Suppressor macrophage treated with lipopolysaccharide for 4 hours (primary cell): ENCODE data around the gene REG1B.

Source experiments
- DNase-seq: peaks from one replicate; pipeline ENCODE4 v3.0.0-alpha.2; 2020

Gene REG1B, protein sequence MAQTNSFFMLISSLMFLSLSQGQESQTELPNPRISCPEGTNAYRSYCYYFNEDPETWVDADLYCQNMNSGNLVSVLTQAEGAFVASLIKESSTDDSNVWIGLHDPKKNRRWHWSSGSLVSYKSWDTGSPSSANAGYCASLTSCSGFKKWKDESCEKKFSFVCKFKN

DNA sequence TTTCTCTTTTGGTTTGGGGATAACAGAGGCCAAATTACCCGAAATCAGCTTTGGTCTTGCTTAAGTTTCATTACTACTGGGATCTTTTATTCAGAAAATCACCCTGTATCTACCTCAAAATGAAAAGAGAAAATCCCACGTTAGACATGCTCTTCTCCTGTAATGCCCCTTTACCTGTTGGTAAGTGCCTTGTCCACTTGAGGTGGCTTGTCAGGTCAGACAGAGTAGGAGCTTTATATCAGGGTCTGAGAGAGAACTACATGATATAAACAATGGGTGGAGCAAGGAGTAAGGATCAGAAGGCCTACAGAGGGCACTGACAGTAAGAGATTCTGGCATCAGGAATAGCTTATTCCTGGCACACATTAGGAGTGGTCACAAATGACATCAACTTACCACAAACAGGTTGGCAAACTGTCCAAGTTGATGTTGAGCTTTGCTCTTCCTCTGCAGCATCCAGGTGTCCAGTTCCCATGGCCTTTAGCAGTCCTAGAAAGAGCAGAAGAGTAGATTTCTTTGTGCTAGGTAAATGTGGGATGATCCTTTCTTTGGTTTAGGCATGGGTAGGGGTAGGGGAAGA, at the start of gene REG1B:
Gene REG1B, minus strand, starts transcription at position 209 of the 580 bp plus-strand sequence. CDS start 381 bp downstream, outside the sequence.
- DNase-seq = no peak

DNA sequence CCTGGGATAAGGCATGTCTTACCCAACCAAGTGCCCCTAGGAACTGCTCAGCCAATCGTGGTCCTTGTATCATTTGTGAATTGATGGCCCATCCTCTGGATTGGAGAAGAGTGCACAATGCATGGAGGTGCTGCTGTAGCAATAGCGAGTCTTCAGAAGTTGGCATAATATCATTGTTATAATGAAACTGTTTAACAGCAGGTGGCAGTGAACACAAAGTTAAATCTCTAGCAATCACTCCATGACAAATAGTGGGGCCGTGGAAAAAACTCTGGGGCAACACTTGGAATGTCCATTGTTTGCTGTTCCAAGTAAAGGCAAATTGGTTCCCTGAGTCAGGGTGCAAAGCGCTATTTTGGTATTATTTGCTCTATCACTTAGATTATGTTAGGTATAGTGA, 43.9 kb upstream of the REG1B start:
- DNase-seq = no peak

DNA sequence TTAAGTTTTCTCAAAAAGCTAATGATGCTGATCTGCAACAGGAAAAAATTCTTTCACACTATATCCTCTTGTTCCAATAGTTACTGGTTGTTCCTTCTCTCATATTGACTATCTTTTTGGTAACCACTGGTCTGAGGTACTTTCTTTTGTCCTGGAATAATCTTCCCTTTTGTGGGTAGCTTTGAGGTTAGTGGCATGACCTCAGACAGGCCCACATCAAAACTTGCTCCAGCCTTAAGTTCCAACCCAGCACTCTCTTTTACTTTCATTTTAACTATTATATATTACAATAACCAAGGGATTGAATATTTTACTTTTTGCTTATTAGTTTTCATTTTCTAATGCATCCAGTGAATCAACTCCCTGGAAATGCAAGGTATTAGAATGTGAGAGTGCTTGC, 42.0 kb upstream of the REG1B start:
- no peak for DNase-seq

DNA sequence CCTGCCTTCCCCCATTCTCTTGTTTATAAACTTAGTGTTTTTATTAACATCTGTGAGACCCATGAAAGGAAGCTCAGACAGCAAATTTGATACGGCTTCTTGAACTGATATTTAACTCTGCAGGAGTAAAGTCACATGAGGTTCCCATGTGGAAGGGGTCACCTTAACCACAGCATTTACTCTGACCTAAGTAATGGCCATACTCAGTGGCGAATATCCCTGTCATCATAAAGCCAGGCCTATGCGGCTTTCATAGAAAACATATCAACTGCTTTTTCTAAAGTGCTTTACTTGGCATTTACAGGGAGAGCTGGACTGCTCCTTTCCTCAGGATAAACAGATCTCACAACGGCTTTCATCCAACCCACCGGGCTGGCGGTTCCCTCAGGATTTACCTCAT, 41.5 kb upstream of the REG1B start:
- DNase-seq = no peak

GRCh38 chr2:79128406-79128805, 40.6 kb upstream of the REG1B start:
- DNase-seq = no peak

DNA sequence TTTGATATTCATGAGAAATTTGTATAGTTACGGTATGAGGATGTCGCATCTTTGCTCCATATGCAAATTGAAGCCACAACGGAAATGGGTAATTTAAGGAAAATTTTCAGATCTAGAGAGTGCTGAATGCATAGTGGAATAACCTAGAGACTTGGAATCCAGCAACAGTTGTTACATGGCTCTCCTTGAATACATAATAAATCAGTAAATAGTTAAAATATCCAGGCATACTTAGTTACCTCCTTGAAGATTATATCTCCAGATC, 37.9 kb upstream of the REG1B start:
- DNase-seq = no peak

GRCh38 chr2:79124907-79125720, 37.3 kb upstream of the REG1B start:
- DNase-seq = no peak

DNA sequence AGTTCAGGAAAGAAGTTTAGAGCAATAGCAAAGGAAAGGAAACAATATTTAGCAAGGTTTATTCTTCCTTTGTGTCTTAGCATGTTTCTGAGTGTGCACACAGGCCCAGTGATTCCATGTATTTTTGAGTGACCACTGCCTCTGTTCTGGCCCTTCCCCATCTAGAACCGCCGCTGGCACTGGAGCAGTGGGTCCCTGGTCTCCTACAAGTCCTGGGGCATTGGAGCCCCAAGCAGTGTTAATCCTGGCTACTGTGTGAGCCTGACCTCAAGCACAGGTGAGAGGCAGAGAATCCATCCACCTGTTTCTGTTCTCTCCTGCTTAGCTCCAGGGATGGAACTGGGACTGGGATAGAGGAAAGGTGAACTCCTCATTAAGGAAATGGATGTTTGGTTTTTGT, 34.9 kb upstream of the REG1B start:
- DNase-seq = no peak

DNA sequence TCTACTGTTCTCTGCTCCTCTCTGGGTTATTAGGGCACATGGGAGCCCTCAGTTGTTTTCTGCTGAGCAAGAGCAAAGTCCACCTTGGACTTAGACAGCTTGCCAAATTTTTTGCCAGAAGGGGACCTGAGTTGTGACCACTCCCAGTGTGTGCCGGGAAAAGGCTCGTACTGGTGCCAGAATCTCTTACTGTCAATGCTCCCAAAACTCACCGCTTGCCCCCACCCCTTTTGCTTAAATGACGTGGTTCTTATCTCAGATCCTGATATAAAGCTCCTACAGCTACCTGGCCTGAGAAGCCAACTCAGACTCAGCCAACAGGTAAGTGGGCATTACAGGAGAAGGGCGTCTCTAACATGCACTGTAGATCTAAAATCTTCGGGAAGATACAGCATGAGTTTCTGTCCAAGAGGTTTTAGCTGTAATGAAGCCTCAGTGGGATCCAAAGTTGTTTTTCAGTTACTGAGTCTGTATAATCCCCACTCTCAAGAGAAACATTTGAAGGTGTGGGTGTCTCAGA, 32.5 kb upstream of the REG1B start, which contains the start of gene REG1A:
Gene REG1A, plus strand, starts transcription at position 295 of the 520 bp plus-strand sequence. CDS start 374 bp downstream, outside the sequence.
- DNase-seq = no peak

- DNase-seq = no peak
Measured at GRCh38 chr2:79116997-79117928, 29.5 kb upstream of the REG1B start.

- DNase-seq = no peak
Measured at GRCh38 chr2:79114797-79115494, 27.2 kb upstream of the REG1B start.

DNA sequence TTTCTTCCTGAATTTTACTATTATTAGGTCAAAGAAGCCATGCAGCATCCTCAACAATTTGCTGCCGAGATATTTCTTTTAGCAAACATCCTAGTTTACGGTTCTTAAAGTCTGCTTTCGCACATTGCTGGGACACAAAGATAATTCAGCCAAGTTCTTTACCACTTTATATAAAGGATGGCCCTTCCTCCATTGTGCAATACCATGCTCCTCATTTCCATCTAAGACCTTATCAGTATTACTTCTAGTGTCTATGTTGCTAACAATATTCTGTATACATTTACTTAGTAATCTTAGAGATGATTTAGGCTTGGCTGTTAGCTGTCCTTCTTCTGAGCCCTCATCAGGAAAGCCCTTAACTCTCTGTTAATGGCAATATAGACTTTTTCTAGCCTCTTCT, 24.5 kb upstream of the REG1B start:
- no peak for DNase-seq

DNA sequence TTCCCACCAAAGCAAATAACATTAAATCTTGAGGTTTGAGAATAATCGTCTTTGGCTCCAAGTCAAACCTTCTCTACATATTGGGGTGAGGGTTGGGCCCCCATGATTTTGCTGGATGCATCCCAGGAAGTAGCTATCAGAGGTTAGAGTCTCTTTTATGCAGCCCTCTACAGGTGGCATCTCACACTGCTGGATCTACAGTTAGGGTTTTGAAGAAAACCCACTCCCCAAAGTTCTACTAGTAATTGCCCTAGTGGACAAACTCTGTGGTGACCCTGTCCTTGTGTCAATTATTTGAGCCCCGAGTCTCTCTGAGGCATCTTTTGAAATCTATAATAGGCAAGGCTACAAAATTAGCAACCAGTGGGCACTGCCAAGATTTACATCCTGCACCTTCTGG, 17.5 kb upstream of the REG1B start:
- no peak for DNase-seq

GRCh38 chr2:79103214-79103613, 15.4 kb upstream of the REG1B start:
- no peak for DNase-seq

GRCh38 chr2:79101024-79101423, 13.2 kb upstream of the REG1B start:
- DNase-seq = no peak

DNA sequence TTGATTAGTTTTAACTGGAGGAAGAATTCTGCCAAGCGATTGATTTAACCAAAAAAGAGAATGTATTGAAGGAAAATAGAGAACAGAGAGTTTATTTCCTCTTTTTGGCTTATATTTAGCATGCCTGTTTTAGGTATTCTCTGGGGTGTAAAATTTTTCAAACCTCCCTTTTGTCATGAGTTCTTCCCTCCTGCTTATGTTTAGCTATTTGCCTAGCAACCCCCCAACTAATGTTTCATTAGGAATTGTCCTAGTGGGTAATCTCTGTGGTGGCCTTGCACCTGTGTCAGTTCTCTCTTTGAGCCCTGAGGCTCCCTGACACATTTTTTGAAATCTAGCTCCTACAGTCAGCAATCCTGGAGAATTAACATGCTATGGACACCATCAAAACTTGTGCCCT, 12.5 kb upstream of the REG1B start:
- no peak for DNase-seq

DNA sequence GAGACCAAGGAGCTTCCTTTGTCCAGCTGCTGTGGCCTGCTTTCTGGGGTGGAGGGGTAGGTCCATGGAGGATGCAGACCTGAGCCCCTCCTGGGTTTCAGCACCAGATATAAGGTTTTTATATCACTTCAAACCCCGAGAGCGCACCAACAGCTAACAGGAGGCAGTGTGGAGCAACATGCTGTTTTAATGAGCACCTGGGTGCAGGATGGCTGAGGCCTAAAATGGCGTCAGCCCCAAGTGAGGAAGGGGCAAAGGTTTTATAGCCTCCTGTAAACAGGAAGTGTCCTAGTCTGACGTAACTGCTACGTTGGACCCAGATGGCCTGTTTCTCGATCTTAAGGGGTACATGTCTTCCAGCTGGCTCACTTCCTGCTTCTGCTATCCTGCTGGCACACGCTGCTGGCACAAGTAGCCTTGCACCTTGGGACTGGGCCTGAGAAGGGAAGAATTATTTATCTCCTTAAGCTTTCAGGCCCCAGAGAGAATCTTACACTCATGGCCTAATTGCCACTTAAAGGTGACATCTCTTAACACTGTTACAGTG, 11.4 kb upstream of the REG1B start:
- no peak for DNase-seq

GRCh38 chr2:79097843-79098242, 10.1 kb upstream of the REG1B start:
- DNase-seq = no peak

- no peak for DNase-seq
Measured at GRCh38 chr2:79090693-79091092, 2.9 kb upstream of the REG1B start.

GRCh38 chr2:79086255-79086654, 1.5 kb downstream of the REG1B start:
- DNase-seq = no peak

DNA sequence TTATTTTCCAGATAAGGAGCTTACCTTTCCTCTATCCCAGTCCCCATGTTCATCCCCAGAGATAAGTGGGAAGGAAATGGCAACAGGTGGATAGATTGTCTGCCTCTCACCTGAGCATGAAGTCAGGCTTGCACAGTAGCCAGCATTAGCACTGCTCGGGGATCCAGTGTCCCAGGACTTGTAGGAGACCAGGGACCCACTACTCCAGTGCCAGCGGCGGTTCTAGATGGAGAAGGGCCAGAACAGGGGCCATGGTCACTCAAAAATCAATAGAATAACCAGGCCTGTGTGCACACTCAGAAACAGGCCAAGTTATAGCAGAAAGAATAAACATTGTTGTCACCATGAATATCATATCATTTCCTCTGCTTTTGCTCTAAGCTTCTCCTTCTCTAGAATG, 2.4 kb downstream of the REG1B start:
- DNase-seq = no peak

DNA sequence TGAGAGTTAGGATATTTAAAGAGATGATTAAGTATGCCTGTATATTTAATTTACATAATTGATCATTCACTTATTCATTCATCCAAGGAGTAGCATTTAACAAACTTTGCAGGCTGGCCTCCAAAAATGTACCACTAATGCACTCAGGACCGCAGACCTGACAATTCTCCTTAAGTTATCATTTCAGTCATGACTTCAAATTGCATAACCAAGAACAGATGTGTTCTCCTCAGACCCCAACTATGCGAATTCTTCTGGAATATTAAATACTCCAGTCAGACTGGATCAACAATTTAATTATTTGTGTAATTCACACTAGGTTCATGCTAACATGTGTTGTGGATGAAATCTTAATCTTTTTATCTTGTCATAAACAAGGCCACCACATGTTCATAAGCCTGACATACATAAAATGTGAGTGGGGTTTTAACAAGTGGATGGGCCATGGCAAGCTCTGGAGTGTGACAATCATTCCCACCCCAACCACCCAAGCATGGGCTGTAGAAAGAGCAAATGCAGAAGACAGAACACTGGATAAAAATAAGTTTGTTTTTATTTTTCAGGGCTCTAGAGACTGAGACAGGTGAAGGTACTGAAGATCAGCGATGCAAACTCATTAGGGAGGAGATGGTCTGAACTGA, 3.2 kb downstream of the REG1B start:
- DNase-seq = no peak
